Neuronal stem cell (in vitro differentiated cells): ENCODE data around the gene FIBP.

Experiments used
- DNase-seq: peaks from one replicate; pipeline ENCODE4 v3.0.0-alpha.2; 2013; ENCODE audit warnings: low spot score
- H2AFZ ChIP-seq: one replicate; pipeline ENCODE4 v1.6.1; 2013; ENCODE audit warnings: mild to moderate bottlenecking, low read length, inconsistent platforms
- H2AK5ac ChIP-seq: 2 replicates; pipeline ENCODE4 v1.6.1; 2013; ENCODE audit warnings: low read depth, mild to moderate bottlenecking, inconsistent platforms, low read length, moderate library complexity, mixed read lengths
- H2BK120ac ChIP-seq: 2 replicates; pipeline ENCODE4 v1.6.1; 2013; ENCODE audit warnings: low read depth, mild to moderate bottlenecking, inconsistent platforms, low read length, moderate library complexity, mixed read lengths
- H2BK12ac ChIP-seq: one replicate; pipeline ENCODE4 v1.6.1; 2013; ENCODE audit warnings: low read length, inconsistent platforms
- H2BK15ac ChIP-seq: 2 replicates; pipeline ENCODE4 v1.6.1; 2013; ENCODE audit warnings: mild to moderate bottlenecking, low read length, inconsistent platforms, mixed read lengths
- H2BK5ac ChIP-seq: one replicate; pipeline ENCODE4 v1.6.1; 2013; ENCODE audit warnings: inconsistent platforms, mild to moderate bottlenecking, low read length, moderate library complexity
- H3K14ac ChIP-seq: one replicate; pipeline ENCODE4 v1.6.1; 2013; ENCODE audit warnings: low read length, inconsistent platforms
- H3K18ac ChIP-seq: 2 replicates; pipeline ENCODE4 v1.6.1; 2013; ENCODE audit warnings: low read length, inconsistent platforms
- H3K23ac ChIP-seq: 2 replicates; pipeline ENCODE4 v1.6.1; 2013; ENCODE audit warnings: low read depth, mild to moderate bottlenecking, mixed read lengths, low read length, inconsistent platforms; ENCODE audit not compliant: poor library complexity
- H3K27ac ChIP-seq: replicated peaks from 3 replicates; pipeline ENCODE4 v1.5.1; 2013; ENCODE audit warnings: low read length, inconsistent platforms
- H3K27me3 ChIP-seq, 3 experiments: 2 replicates each; pipeline ENCODE4 v1.6.1; 2013; ENCODE audit warnings: low read length in 3 of 3, mild to moderate bottlenecking in 2 of 3, inconsistent platforms in 1 of 3, low read depth in 1 of 3, mixed read lengths in 1 of 3, moderate library complexity in 1 of 3; ENCODE audit not compliant: control insufficient read depth in 3 of 3, insufficient read depth in 3 of 3
- H3K36me3 ChIP-seq, 2 donors: replicated peaks in 1 of 2; 2 replicates each; pipeline ENCODE4 v1.6.1; 2013; ENCODE audit warnings: low read length in 2 of 2; ENCODE audit not compliant: control insufficient read depth in 2 of 2, insufficient read depth in 2 of 2
- H3K4ac ChIP-seq: 2 replicates; pipeline ENCODE4 v1.6.1; 2013; ENCODE audit warnings: inconsistent platforms, mild to moderate bottlenecking, low read length, moderate library complexity
- H3K4me1 ChIP-seq, 2 donors: 1 replicate in 1 of 2; 2 replicates in 1 of 2; pipeline ENCODE4 v1.6.1; 2013; ENCODE audit warnings: low read length in 2 of 2, low read depth in 1 of 2; ENCODE audit not compliant: control insufficient read depth in 2 of 2, insufficient read depth in 1 of 2
- H3K4me2 ChIP-seq: one replicate; pipeline ENCODE4 v1.6.1; 2013; ENCODE audit warnings: mild to moderate bottlenecking, low read length, inconsistent platforms; ENCODE audit not compliant: insufficient read depth, poor library complexity, severe bottlenecking
- H3K4me3 ChIP-seq, 2 donors: 2 replicates each; pipeline ENCODE4 v1.5.1; 2013; ENCODE audit warnings: low read length in 2 of 2, mild to moderate bottlenecking in 2 of 2, inconsistent platforms in 1 of 2, moderate library complexity in 1 of 2
- H3K79me1 ChIP-seq: one replicate; pipeline ENCODE4 v1.6.1; 2013; ENCODE audit warnings: low read depth, mild to moderate bottlenecking, inconsistent platforms, low read length, moderate library complexity
- H3K9ac ChIP-seq: one replicate; pipeline ENCODE4 v1.6.1; 2013; ENCODE audit warnings: mild to moderate bottlenecking, low read depth, low read length, inconsistent platforms; ENCODE audit not compliant: poor library complexity
- H3K9me3 ChIP-seq, 2 donors: replicated peaks in 1 of 2; 2 replicates each; pipeline versions ENCODE3 to v1.6.1; 2013; ENCODE audit warnings: low read length in 2 of 2, mild to moderate bottlenecking in 2 of 2, inconsistent platforms in 1 of 2, low read depth in 1 of 2, mixed read lengths in 1 of 2, moderate library complexity in 1 of 2; ENCODE audit not compliant: control insufficient read depth in 2 of 2, insufficient read depth in 1 of 2
- H4K8ac ChIP-seq: one replicate; pipeline ENCODE4 v1.6.1; 2013; ENCODE audit warnings: low read depth, mild to moderate bottlenecking, inconsistent platforms, low read length, moderate library complexity
- H4K91ac ChIP-seq: one replicate; pipeline ENCODE4 v1.6.1; 2013; ENCODE audit warnings: low read length, low read depth, mild to moderate bottlenecking, inconsistent platforms; ENCODE audit not compliant: poor library complexity
- WGBS, 2 donors: extraction: QIAGEN DNeasy Blood & Tissue Kit; methylation state at CpG; one replicate each; pipeline ENCODE4 v1.1.7; 2013; ENCODE audit warnings: missing lambda C conversion rate in 2 of 2, mixed read lengths in 1 of 2; ENCODE audit not compliant: insufficient read length in 2 of 2, insufficient replicate concordance in 1 of 2; ENCODE audit errors: extremely low coverage in 2 of 2; 5-methylcytosine and 5-hydroxymethylcytosine counted together

Gene FIBP

DNA sequence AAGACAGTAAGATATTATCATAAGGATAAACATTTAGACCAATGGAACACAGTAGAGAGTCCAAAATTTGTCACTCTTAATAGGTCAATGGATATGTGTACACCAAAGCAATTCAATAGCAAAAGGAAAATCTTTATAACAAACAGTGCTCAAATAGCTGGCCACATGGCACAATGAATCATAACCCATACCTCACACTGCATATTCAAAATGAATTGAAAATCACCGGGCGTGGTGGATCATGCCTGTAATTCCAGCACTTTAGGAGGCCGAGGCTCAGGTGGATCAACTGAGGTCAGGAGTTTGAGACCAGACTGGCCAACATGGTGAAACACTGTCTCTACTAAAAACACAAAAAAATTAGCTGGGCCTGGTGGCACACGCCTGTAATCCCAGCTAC, 46.1 kb downstream of the FIBP start:
- Histone ChIP-seq H3K36me3 (no peaks in the 10 kb centered on the region), H3K23ac (no peak overlapping the region), H4K91ac (no peak overlapping the region), H2AK5ac (no peak overlapping the region), H3K4me1 (no peaks in the 10 kb centered on the region), H3K27ac (no peak overlapping the region), H2BK15ac (no peak overlapping the region), H2BK12ac (no peak overlapping the region), H2BK5ac (no peak overlapping the region), H3K18ac (no peak overlapping the region), H3K4me3 (no peak overlapping the region), H3K14ac (no peak overlapping the region), H3K4ac (no peak overlapping the region), H2AFZ (no peak overlapping the region), H3K9me3 (peaks cover 0 to 3% of the 10 kb centered on the region in 2 donors), H3K79me1 (no peaks in the 10 kb centered on the region), H3K4me2 (no peak overlapping the region), H2BK120ac (no peak overlapping the region), H3K9ac (no peak overlapping the region), H3K27me3 (no peaks in the 10 kb centered on the region), H4K8ac (no peak overlapping the region)
- no CpG with 5 or more reads among the region's 4 CpGs for WGBS, 2 donors
- DNase-seq: no peak

DNA sequence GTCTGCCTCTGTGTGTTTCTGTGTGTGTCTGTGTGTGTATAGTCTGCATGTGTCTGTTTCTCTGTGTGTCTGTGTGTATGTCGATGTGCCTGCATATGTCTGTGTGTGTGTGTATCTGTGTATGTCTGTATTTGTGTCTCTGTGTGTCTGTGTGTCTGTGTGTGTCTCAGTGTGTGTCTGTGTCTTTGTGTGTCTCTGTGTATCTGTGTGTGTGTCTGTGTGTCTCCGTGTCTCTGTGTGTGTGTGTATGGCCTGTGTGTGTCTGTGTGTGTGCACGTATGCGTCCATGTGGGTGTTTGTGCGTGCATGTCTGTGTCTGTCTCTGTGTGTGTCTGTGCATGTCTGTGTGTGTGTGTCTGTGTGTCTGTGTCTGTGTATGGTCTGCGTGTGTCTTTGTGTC, 54.1 kb downstream of the FIBP start:
- H3K4me3 ChIP-seq: peak overlapping the region; percentile 52 to 78
- peak overlapping the region; percentile 66 for H2BK12ac ChIP-seq
- H4K8ac ChIP-seq: peak overlapping the region; percentile 45
- H3K4me2 ChIP-seq: peak overlapping the region; percentile 63
- peaks cover 0 to 3% of the 10 kb centered on the region in 2 donors for H3K9me3 ChIP-seq
- H2BK120ac ChIP-seq: no peak overlapping the region
- H3K4ac ChIP-seq: no peak overlapping the region
- peak overlapping the region; percentile 85 for H3K9ac ChIP-seq
- H2BK15ac ChIP-seq: no peak overlapping the region
- no peak overlapping the region for H2AK5ac ChIP-seq
- peaks cover 5% of the 10 kb centered on the region for H3K79me1 ChIP-seq
- H3K27me3 ChIP-seq: peaks cover 0 to 6% (median 2%) of the 10 kb centered on the region in 3 experiments
- no peak overlapping the region for H2BK5ac ChIP-seq
- H3K27ac ChIP-seq: no peak overlapping the region
- peaks cover 5 to 14% of the 10 kb centered on the region in 2 donors for H3K4me1 ChIP-seq
- H3K14ac ChIP-seq: no peak overlapping the region
- H3K18ac ChIP-seq: no peak overlapping the region
- peak overlapping the region; percentile 9 for H3K23ac ChIP-seq
- peak overlapping the region; percentile 88 for H2AFZ ChIP-seq
- H3K36me3 ChIP-seq: no peaks in the 10 kb centered on the region
- DNase-seq: no peak
- WGBS, 2 donors: no CpG with 5 or more reads among the region's 6 CpGs
- peak overlapping the region; percentile 49 for H4K91ac ChIP-seq
